H9 (cell line): Measurements from ENCODE around the gene PTCHD1. TPM values are rescaled to one million over a fixed set of nuclear protein-coding genes. Genes with fewer than 3 reads are reported as not detected.

Source experiments
- DNase-seq: peaks from one replicate; pipeline ENCODE4 v3.0.0-alpha.2; 2017
- H2AFZ ChIP-seq: one replicate; pipeline ENCODE4 v1.6.1; 2013; ENCODE audit warnings: mild to moderate bottlenecking, low read length, control low read depth, moderate library complexity
- H2AK5ac ChIP-seq: 2 replicates; pipeline ENCODE4 v1.6.1; 2013; ENCODE audit warnings: low read length, control low read depth, mixed read lengths; ENCODE audit not compliant: insufficient read length
- H2BK120ac ChIP-seq: one replicate; pipeline ENCODE4 v1.6.1; 2013; ENCODE audit warnings: low read depth, mild to moderate bottlenecking, low read length, control low read depth, inconsistent platforms; ENCODE audit not compliant: poor library complexity, severe bottlenecking
- H2BK12ac ChIP-seq: 2 replicates; pipeline ENCODE4 v1.6.1; 2013; ENCODE audit warnings: low read length, control low read depth, mixed read lengths, low read depth; ENCODE audit not compliant: insufficient read length
- H2BK15ac ChIP-seq: 2 replicates; pipeline ENCODE4 v1.6.1; 2013; ENCODE audit warnings: low read depth, low read length, control low read depth
- H2BK20ac ChIP-seq: one replicate; pipeline ENCODE4 v1.6.1; 2013; ENCODE audit warnings: low read depth, mild to moderate bottlenecking, low read length, control low read depth, inconsistent platforms; ENCODE audit not compliant: poor library complexity, severe bottlenecking
- H2BK5ac ChIP-seq: 2 replicates; pipeline ENCODE4 v1.6.1; 2013; ENCODE audit warnings: low read length, control low read depth, mixed read lengths; ENCODE audit not compliant: insufficient read length
- H3K14ac ChIP-seq: 2 replicates; pipeline ENCODE4 v1.6.1; 2013; ENCODE audit warnings: low read length, control low read depth; ENCODE audit not compliant: insufficient read depth
- H3K18ac ChIP-seq: 2 replicates; pipeline ENCODE4 v1.6.1; 2013; ENCODE audit warnings: low read depth, mild to moderate bottlenecking, mixed read lengths, low read length, control low read depth; ENCODE audit not compliant: insufficient read length
- H3K23ac ChIP-seq: 2 replicates; pipeline ENCODE4 v1.6.1; 2013; ENCODE audit warnings: low read length, control low read depth, mixed read lengths, low read depth; ENCODE audit not compliant: insufficient read length
- H3K23me2 ChIP-seq: 2 replicates; pipeline ENCODE4 v1.6.1; 2013; ENCODE audit warnings: low read depth, mild to moderate bottlenecking, mixed read lengths, low read length, control low read depth; ENCODE audit not compliant: insufficient read length, poor library complexity, severe bottlenecking
- H3K27ac ChIP-seq: 2 replicates; pipeline ENCODE4 v1.5.1; 2013; ENCODE audit warnings: low read length, control low read depth, mixed read lengths, low read depth; ENCODE audit not compliant: insufficient read length
- H3K27me3 ChIP-seq: 2 replicates; pipeline ENCODE4 v1.6.1; 2013; ENCODE audit warnings: low read length, control low read depth, inconsistent platforms; ENCODE audit not compliant: insufficient read depth
- H3K4ac ChIP-seq: 2 replicates; pipeline ENCODE4 v1.6.1; 2013; ENCODE audit warnings: low read depth, mild to moderate bottlenecking, control low read depth, inconsistent platforms, low read length, moderate library complexity
- H3K4me1 ChIP-seq: 2 replicates; pipeline ENCODE4 v1.6.1; 2013; ENCODE audit warnings: low read length, control low read depth, inconsistent platforms; ENCODE audit not compliant: insufficient read depth
- H3K4me2 ChIP-seq: 2 replicates; pipeline ENCODE4 v1.6.1; 2013; ENCODE audit warnings: low read length, control low read depth, mixed read lengths; ENCODE audit not compliant: insufficient read length, insufficient read depth
- H3K56ac ChIP-seq: 2 replicates; pipeline ENCODE4 v1.6.1; 2013; ENCODE audit warnings: low read depth, mild to moderate bottlenecking, mixed read lengths, low read length, control low read depth; ENCODE audit not compliant: insufficient read length
- H3K79me1 ChIP-seq: 2 replicates; pipeline ENCODE4 v1.6.1; 2013; ENCODE audit warnings: low read depth, mild to moderate bottlenecking, moderate library complexity, low read length, control low read depth, inconsistent platforms; ENCODE audit not compliant: insufficient read depth, poor library complexity, severe bottlenecking
- H3K79me2 ChIP-seq: 2 replicates; pipeline ENCODE4 v1.6.1; 2013; ENCODE audit warnings: low read length, control low read depth, inconsistent platforms; ENCODE audit not compliant: insufficient read depth
- H3K9ac ChIP-seq: 2 replicates; pipeline ENCODE4 v1.6.1; 2013; ENCODE audit warnings: low read length, control low read depth, mixed read lengths; ENCODE audit not compliant: insufficient read length; ENCODE audit errors: extremely low read depth
- H3K9me3 ChIP-seq: one replicate; pipeline ENCODE4 v1.6.1; 2013; ENCODE audit warnings: low read depth, low read length, inconsistent platforms; ENCODE audit not compliant: control insufficient read depth
- H3T11ph ChIP-seq: one replicate; pipeline ENCODE4 v1.6.1; 2013; ENCODE audit warnings: mild to moderate bottlenecking, low read length, control low read depth, inconsistent platforms
- H4K20me1 ChIP-seq: one replicate; pipeline ENCODE4 v1.6.1; 2013; ENCODE audit not compliant: control insufficient read depth, insufficient read length, insufficient read depth
- H4K5ac ChIP-seq: 2 replicates; pipeline ENCODE4 v1.6.1; 2013; ENCODE audit warnings: low read depth, mild to moderate bottlenecking, mixed read lengths, low read length, control low read depth; ENCODE audit not compliant: insufficient read length
- H4K8ac ChIP-seq: replicated peaks from 2 replicates; pipeline ENCODE4 v1.6.1; 2013; ENCODE audit warnings: low read length, control low read depth, mixed read lengths, low read depth; ENCODE audit not compliant: insufficient read length
- H4K91ac ChIP-seq: 2 replicates; pipeline ENCODE4 v1.6.1; 2013; ENCODE audit warnings: low read depth, mild to moderate bottlenecking, moderate library complexity, mixed read lengths, low read length, control low read depth; ENCODE audit not compliant: insufficient read length
- H3K27ac Mint-ChIP-seq, 3 experiments: 2 replicates in 2 of 3; 3 replicates in 1 of 3; pipeline ENCODE4 v1.8.0; 2020 to 2021; ENCODE audit warnings: mixed read lengths in 3 of 3, mild to moderate bottlenecking in 1 of 3, moderate library complexity in 1 of 3
- H3K27me3 Mint-ChIP-seq: 2 replicates; pipeline ENCODE4 v1.8.0; 2021; ENCODE audit warnings: low read depth, mild to moderate bottlenecking, moderate library complexity, mixed read lengths
- H3K36me3 Mint-ChIP-seq, 3 experiments: 2 replicates in 2 of 3; 3 replicates in 1 of 3; pipeline ENCODE4 v1.8.0; 2020 to 2021; ENCODE audit warnings: low read depth in 3 of 3, mixed read lengths in 3 of 3; ENCODE audit not compliant: insufficient read depth in 1 of 3
- H3K4me1 Mint-ChIP-seq, 2 experiments: 2 replicates each; pipeline ENCODE4 v1.8.0; 2020; ENCODE audit warnings: mixed read lengths in 2 of 2
- H3K4me3 Mint-ChIP-seq, 2 experiments: 2 replicates in 1 of 2; 3 replicates in 1 of 2; pipeline ENCODE4 v1.8.0; 2020 to 2021; ENCODE audit warnings: mild to moderate bottlenecking in 2 of 2, mixed read lengths in 2 of 2, moderate library complexity in 1 of 2
- H3K9me3 Mint-ChIP-seq, 2 experiments: 2 replicates in 1 of 2; 3 replicates in 1 of 2; pipeline ENCODE4 v1.8.0; 2020; ENCODE audit warnings: mild to moderate bottlenecking in 2 of 2, mixed read lengths in 2 of 2, moderate library complexity in 1 of 2
- CTCF ChIP-seq: fragments of 200-600 bp; sonication (generic); conservative IDR thresholded peaks from 3 replicates; pipeline ENCODE4 v1.8.0; 2021; ENCODE audit warnings: antibody characterized with exemption, mild to moderate bottlenecking
- WGBS: extraction: QIAGEN DNeasy Blood & Tissue Kit; methylation state at CpG from one replicate; pipeline ENCODE4 v1.1.7; 2013; ENCODE audit warnings: missing lambda C conversion rate, low lambda C conversion rate, mixed read lengths; ENCODE audit not compliant: insufficient read length; ENCODE audit errors: extremely low coverage; 5-methylcytosine and 5-hydroxymethylcytosine counted together
- total RNA-seq: library from RNA; stranded (reverse); gene quantifications from 2 replicates; pipeline ENCODE4 v1.2.1, GENCODE V29; 2021

The PTCHD1 gene
- total RNA-seq, 1 experiment from 2014 or later = 1.4 TPM

GRCh38 chrX:23385242-23385641 is 50.6 kb downstream of the PTCHD1 start:
- no peaks in the 10 kb centered on the region for H4K20me1 ChIP-seq
- H3K18ac ChIP-seq = no peak overlapping the region
- Mint-ChIP-seq H3K36me3 (peaks cover 0 to 2% (median 1%) of the 10 kb centered on the region in 3 experiments; a peak in 6 of 7 replicates), H3K4me3 (no peak overlapping the region), H3K27me3 (no peaks in the 10 kb centered on the region), H3K9me3 (no peaks in the 10 kb centered on the region; a peak in 1 of 5 replicates), H3K4me1 (peaks cover 47 to 50% of the 10 kb centered on the region in 2 experiments), H3K27ac (peak overlapping the region in 1 of 3 experiments; percentile 89; a peak in 1 of 7 replicates)
- no peaks in the 10 kb centered on the region for H3K27me3 ChIP-seq
- no peak overlapping the region for H2BK15ac ChIP-seq
- no peak overlapping the region for H2BK12ac ChIP-seq
- H3K56ac ChIP-seq = no peak overlapping the region
- no peak overlapping the region for H3K4ac ChIP-seq
- no peak overlapping the region for H3T11ph ChIP-seq
- H3K4me2 ChIP-seq = no peak overlapping the region
- no peaks in the 10 kb centered on the region for H3K79me2 ChIP-seq
- no peak overlapping the region for H2AFZ ChIP-seq
- no peak overlapping the region for H2BK5ac ChIP-seq
- H2BK120ac ChIP-seq = no peak overlapping the region
- no peaks in the 10 kb centered on the region for H3K23me2 ChIP-seq
- H4K5ac ChIP-seq = no peak overlapping the region
- H4K91ac ChIP-seq = no peak overlapping the region
- no peak for TF ChIP-seq CTCF
- no peak overlapping the region for H2AK5ac ChIP-seq
- peaks cover 7% of the 10 kb centered on the region; the same call in 1 of the 2 replicates for H3K4me1 ChIP-seq
- no CpG with 5 or more reads among the region's 3 CpGs for WGBS
- no peak for DNase-seq
- no peaks in the 10 kb centered on the region for H3K79me1 ChIP-seq
- H3K9me3 ChIP-seq = no peaks in the 10 kb centered on the region
- H2BK20ac ChIP-seq = no peak overlapping the region
- H3K9ac ChIP-seq = no peak overlapping the region
- H3K14ac ChIP-seq = no peak overlapping the region
- no peak overlapping the region for H3K23ac ChIP-seq
- H3K27ac ChIP-seq = no peak overlapping the region
- no peak overlapping the region for H4K8ac ChIP-seq
